HG02623 (cell line): ENCODE results near the gene PHETA2.

Experiments
- ATAC-seq: cut with Tn5 transposase; IDR thresholded peaks from one replicate; pipeline ENCODE4 v1.9.1; 2021; ENCODE audit warnings: moderate library complexity; ENCODE audit not compliant: unreplicated experiment

Gene PHETA2

GRCh38 chr22:42074132-42074811, at the start of gene PHETA2:
PHETA2 (plus strand) TSS chr22:42074248; CDS start chr22:42077294, 3,046 bp downstream.
- ATAC-seq: no peak

GRCh38 chr22:42025421-42025820, 48.6 kb upstream of the PHETA2 start:
- ATAC-seq: no peak

GRCh38 chr22:42026705-42027104, 47.3 kb upstream of the PHETA2 start:
- no peak for ATAC-seq

DNA sequence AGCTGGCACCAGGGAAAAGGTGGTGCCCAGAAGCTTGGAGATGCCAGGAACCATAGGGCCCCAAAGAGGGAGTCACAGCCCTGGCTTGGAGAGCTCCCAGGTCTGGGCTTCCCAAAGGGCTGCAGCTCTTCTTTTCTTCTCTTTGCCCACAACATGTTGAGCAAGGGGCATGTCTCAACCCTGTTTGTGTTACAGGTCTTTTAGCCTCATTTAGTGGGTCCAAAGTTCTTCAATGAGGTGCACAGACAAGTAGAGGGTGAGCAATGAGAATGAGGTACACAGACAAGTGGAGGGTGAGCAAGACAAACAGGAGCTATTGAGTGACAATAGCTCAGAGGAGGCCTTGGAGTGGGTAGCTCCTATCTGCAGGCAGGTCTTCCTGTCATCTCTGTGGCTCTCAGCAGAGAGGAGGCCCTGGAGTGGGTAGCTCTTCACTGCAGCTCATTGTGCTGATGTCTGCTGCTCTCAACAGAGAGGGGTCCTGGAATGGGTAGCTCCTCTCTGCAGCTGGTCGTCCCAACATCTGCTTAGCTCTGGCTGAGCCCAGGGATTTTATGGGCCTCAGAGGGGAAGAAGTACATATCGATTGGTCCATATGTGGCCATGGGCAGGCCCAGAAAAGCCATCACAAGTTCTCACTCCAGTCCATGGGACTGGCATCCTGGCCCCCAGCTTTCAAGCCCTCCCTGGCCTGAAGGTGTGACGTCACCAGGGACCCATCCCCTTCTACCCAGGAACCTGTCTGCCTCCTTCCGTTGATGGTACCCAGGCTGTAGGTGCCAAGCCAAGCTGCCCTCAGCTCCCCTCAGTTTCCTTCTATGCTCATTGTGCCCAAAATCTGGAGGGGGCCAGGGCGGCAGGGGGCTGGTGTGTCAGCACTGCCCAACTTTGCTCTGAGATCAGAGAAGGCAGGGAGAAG, 40.5 kb upstream of the PHETA2 start:
- no peak for ATAC-seq

- ATAC-seq: no peak
Measured at GRCh38 chr22:42035256-42035655, 38.8 kb upstream of the PHETA2 start.

- ATAC-seq: no peak
Measured at GRCh38 chr22:42039271-42039670, 34.8 kb upstream of the PHETA2 start.

- no peak for ATAC-seq
Measured at GRCh38 chr22:42041784-42042183, 32.3 kb upstream of the PHETA2 start.

DNA sequence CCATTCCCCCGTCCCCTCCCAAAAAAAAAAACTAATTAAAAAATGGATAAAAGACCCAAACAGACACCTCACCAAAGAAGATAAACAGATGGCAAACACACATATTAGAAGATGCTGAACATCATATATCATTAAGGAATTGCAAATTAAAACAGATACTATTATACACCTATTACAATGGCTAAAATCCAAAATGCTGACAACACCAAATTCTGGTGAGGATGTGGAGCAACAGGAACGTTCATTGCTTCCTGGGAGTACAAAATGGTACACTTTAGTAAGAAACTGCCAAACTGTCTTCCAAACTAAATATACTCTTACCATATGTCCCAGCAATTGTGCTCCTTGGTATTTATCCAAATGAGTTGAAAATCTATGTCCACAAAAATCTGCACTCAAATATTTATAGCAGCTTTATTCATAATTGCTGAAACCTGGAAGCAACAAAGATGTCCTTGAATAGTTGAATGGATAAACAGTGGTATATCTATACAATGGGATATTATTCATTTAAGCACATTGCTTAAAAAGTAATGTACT, 23.3 kb upstream of the PHETA2 start:
- ATAC-seq: no peak

DNA sequence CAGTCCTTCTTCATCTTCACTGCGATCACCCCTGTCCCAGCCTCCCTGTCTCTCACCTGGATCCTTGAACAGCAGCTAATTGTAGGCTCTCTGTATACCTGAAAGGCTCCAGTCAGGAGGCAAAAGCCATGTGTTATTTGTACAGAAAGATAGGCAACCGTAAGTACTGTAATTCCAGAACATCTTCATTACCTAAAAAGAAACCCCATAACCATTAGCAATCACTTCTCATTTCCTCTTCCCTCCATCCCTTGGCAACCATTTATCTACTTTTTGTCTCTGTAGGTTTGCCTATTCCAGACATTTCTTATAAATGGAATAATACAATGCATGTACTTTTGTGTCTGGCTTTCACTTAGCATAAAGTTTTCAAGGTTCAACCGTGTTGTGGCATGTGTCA, 21.3 kb upstream of the PHETA2 start:
- ATAC-seq: no peak

GRCh38 chr22:42056757-42057511, 17.1 kb upstream of the PHETA2 start:
- ATAC-seq: no peak

DNA sequence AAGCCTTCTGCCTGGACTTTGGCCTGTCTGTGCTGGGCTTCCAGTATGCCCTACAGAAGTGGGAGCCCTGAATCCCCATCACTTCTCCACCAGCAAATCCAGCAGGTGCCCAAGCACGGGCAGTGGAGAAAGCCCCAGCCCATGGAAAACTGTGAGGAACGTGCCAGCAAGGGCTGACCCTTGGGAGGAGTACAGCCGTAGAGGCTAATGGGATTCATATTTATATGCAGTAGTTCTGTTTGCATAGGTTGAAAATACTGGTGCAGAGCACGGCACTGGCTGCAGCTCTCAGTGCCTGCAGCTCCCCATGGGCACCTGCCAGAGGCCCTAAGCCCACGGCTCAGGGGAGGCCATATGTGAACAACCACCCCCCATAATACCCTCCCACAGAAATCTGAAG, 13.6 kb upstream of the PHETA2 start:
- no peak for ATAC-seq

- ATAC-seq: no peak
Measured at GRCh38 chr22:42061041-42061440, 13.0 kb upstream of the PHETA2 start.

DNA sequence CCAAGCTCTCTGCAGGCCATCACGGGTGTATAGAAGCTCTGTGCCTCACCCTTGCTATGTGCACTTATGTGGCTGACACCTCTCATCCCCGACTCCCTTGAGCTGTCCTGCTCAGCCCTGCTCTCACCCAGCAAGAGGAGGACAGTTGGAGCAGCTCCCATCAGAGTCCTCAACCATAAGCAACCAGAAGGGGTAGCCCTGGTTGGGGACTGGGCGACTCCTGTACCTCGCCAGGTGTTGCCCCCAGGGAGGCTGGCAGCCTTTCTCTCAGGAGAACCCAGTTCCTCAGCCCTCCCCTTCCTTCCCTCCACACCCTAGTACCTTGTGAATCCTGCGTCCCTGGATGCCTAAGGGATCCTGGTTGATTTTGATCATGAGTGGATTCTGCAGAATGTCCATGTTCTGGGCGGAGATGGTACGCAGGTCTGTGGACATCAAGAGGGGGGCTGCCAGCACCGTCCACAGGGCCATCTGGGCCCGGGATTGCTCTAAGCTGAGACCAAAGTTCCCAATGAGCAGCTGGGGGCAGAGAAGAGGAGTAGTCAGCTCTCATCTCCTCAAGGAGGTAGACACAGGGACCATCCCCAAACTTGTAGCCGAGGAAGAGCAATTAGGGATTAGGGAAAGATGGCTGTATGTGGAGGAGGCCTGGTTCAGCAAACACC, 11.4 kb upstream of the PHETA2 start:
- no peak for ATAC-seq

DNA sequence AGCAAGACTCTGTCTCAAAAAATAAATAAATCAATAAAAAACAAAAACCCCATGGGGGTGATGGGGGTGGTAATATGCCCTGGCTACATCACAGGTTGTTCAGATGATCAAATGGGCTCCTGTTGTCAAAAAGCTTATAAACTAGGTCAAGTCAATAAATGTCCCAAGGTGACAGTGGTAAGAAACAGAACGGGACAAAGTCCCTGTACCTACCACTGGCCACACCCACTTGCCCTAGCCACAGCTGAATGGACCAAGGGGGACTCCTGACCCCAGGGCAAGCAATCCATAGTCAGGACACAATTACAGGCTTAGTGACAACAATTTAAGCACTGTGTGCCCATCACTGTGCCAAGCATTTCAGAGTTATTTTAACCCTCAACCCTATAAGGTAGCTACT, 9.4 kb upstream of the PHETA2 start:
- no peak for ATAC-seq

GRCh38 chr22:42065438-42066125, 8.5 kb upstream of the PHETA2 start:
- no peak for ATAC-seq

DNA sequence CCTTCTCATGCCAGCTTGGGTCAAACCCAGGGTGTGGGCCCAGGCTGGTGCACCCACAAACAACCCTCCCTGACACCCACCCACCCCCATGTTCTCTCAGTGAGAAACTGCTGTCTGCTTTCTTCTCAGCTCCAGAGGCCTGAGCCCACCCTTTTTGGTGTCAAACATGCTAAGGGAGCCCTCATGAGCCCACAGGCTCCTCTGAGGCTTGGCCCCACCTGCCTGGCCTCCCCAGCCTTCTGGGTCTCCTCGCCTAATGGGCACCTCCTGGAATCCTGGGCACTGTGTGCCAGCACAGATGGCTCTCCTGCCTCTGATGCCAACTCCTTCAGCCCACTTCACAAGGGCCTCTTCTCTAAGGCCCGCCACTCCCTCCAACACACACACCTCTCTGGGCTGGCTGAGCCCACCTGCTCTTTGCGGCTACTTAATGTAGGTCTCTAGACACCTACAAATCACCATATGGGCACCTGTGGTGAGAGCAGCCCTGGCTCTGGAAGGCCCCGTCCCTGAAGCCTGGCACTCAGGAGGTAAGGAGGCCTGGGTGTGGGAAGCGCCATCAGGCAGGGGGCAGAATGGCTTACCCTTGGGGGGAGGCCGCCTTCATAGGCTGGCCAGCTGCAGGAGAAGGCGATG, 7.8 kb upstream of the PHETA2 start:
- ATAC-seq: no peak

DNA sequence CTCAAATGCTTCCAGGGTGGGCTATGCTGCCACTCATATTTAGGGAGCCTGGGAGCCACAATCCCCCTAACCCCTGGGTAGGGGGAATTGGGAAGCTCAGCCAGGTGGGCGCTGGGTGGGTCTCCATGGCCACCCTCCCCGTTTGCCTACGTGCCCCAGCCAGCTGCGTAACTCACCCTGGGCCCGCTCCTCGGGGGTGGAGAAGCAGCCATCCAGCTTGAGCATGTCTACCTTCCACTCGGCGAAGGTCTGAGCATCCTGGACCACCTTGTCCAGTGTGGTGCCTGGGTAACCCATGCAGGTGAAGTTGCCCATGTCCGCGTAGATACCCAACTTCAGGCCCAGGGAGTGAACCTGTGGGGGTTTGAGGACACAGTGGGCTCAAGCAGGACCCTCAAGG, 7.1 kb upstream of the PHETA2 start:
- no peak for ATAC-seq

GRCh38 chr22:42067671-42068251, 6.3 kb upstream of the PHETA2 start:
- ATAC-seq: no peak

GRCh38 chr22:42068291-42068690, 5.8 kb upstream of the PHETA2 start:
- no peak for ATAC-seq
